ENCODE data around the gene REELD1. TPM values are rescaled to one million over a fixed set of nuclear protein-coding genes. Genes with fewer than 3 reads are reported as not detected.

REELD1 gene
- total and polyA plus RNA-seq, 2 experiments from 2014 or later: not detected

DNA sequence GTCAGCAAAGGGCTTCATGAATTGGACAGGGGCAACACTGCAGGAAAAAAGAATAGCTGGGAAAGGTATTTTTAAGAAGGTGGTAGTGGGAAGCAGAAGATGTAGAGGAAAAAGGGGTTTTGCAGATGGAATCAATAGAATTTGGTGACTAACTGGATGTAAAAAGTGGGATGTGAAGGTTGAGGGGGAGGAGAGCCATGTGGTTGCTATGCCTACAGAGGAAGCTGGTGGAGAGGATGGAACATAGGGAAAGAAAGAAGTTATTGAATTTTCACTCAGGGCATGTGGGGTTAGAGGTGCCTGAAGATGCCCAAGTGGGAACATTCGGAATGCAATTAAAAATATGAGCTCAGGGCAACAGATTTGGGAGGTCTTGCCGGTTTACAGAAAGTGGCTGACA lies 33.0 kb downstream of the REELD1 start:
- H3K27ac ChIP-seq: no peak overlapping the region
- no peak overlapping the region for H2AFZ ChIP-seq
- no peaks in the 10 kb centered on the region for H3K79me2 ChIP-seq (ENCODE audit: insufficient read depth)
- H3K4me2 ChIP-seq (ENCODE audit: unreplicated experiment): no peak overlapping the region
- H3K9ac ChIP-seq: no peak overlapping the region
- no peaks in the 10 kb centered on the region for H3K9me2 ChIP-seq (ENCODE audit: insufficient read depth)
- no peaks in the 10 kb centered on the region for H3K9me3 ChIP-seq (ENCODE audit: low read depth)
- WGBS, 2 experiments (ENCODE audit: low coverage in 1 of 2, low lambda C conversion rate in 2 of 2, missing lambda C conversion rate in 2 of 2): 50 to 58% methylated on average over 2 of the region's 2 CpGs
- in situ Hi-C loops (cut with MboI): no loop called here
- H3F3A ChIP-seq (ENCODE audit: insufficient read depth): peaks cover 18% of the 10 kb centered on the region; the same call in 1 of the 2 replicates
- peak; percentile 20 for DNase-seq
- peaks cover 24% of the 10 kb centered on the region for H3K4me1 ChIP-seq (ENCODE audit: insufficient read depth)
- TF ChIP-seq EZH2 (IDR thresholded peaks at IDR 0.05; ENCODE audit: insufficient read depth, poor library complexity, severe bottlenecking) (no peak), EZH2phosphoT487 (IDR thresholded peaks at IDR 0.05; ENCODE audit: insufficient read depth, low read depth) (no peak)
- H3K36me3 ChIP-seq (ENCODE audit: low read depth): no peaks in the 10 kb centered on the region
- no peaks in the 10 kb centered on the region for H3K27me3 ChIP-seq (replicated peaks; ENCODE audit: insufficient read depth)
- H4K20me1 ChIP-seq (ENCODE audit: insufficient read depth): no peaks in the 10 kb centered on the region
- no peak overlapping the region for H3K4me3 ChIP-seq

DNA sequence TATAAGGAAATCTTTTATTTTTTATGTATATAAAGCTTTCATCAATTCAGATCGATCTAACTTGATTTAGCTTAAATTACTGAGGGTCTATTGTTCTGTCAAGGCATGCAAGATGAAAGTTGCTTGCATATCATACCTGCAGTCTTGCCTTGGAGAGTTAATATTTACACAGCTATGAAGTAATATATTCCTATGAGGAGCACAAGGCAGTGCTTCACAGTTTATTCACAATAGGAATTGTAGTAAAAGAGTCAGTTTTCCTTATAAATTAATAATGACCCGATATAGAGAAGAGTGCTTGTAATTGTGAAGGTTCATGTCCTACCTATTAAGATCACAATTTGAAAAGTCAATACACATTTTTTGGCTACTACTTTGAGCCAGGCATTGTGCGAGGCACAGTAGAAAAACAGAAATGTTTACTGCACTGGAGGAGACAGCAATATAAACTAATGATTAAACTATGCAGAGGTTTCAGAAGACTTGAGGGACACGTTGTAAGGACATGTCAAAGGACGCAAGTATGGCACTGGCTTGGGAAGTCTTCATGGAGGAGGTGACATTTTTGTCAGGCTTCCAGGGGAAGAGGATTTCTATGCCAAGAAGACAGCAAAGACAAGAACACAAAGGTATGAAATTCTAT lies 38.8 kb downstream of the REELD1 start:
- Histone ChIP-seq H3K4me1 (ENCODE audit: insufficient read depth) (peaks cover 22% of the 10 kb centered on the region), H4K20me1 (ENCODE audit: insufficient read depth) (no peaks in the 10 kb centered on the region), H3K9me2 (ENCODE audit: insufficient read depth) (no peaks in the 10 kb centered on the region), H3K4me3 (no peak overlapping the region), H3K27me3 (replicated peaks; ENCODE audit: insufficient read depth) (no peaks in the 10 kb centered on the region), H3K27ac (no peak overlapping the region), H3K36me3 (ENCODE audit: low read depth) (no peaks in the 10 kb centered on the region), H3K4me2 (ENCODE audit: unreplicated experiment) (no peak overlapping the region), H3K9me3 (ENCODE audit: low read depth) (no peaks in the 10 kb centered on the region), H3K79me2 (ENCODE audit: insufficient read depth) (no peaks in the 10 kb centered on the region), H2AFZ (no peak overlapping the region), H3F3A (ENCODE audit: insufficient read depth) (peaks cover 30% of the 10 kb centered on the region), H3K9ac (no peak overlapping the region)
- TF ChIP-seq EZH2phosphoT487 (IDR thresholded peaks at IDR 0.05; ENCODE audit: insufficient read depth, low read depth): no peak
- TF ChIP-seq EZH2 (IDR thresholded peaks at IDR 0.05; ENCODE audit: insufficient read depth, poor library complexity, severe bottlenecking): no peak
- WGBS, 2 experiments (ENCODE audit: low coverage in 1 of 2, low lambda C conversion rate in 2 of 2, missing lambda C conversion rate in 2 of 2): 90 to 93% methylated on average over 5 of the region's 5 CpGs
- DNase-seq: no peak
- in situ Hi-C loops (cut with MboI): no loop called here

DNA sequence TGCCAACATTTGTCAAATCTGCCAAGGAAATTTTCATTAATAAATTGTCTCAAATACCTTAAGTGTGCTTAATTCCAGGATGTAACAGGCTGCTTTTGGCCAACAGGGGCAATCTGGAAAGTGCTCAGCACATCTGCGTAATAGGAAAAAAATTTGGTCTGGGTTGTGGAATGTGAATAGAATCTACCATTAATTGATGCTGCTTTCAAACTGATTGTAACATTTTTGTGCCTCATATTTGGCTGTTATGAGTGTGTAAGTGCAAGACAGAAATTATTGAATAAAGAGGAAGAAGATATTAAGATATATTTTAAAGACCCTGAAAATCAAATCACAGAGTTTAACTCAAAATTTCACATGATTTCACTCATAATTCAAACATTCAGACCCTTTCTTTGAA lies 41.1 kb downstream of the REELD1 start:
- peak; percentile 72 for DNase-seq
- Histone ChIP-seq H3K27me3 (replicated peaks; ENCODE audit: insufficient read depth) (no peaks in the 10 kb centered on the region), H3K4me3 (no peak overlapping the region), H3K9ac (no peak overlapping the region), H3F3A (ENCODE audit: insufficient read depth) (peaks cover 30% of the 10 kb centered on the region), H3K36me3 (ENCODE audit: low read depth) (no peaks in the 10 kb centered on the region), H3K9me2 (ENCODE audit: insufficient read depth) (no peaks in the 10 kb centered on the region), H3K79me2 (ENCODE audit: insufficient read depth) (no peaks in the 10 kb centered on the region), H3K4me2 (ENCODE audit: unreplicated experiment) (peak overlapping the region; percentile 36), H3K27ac (peak overlapping the region; percentile 41), H3K9me3 (ENCODE audit: low read depth) (no peaks in the 10 kb centered on the region), H4K20me1 (ENCODE audit: insufficient read depth) (no peaks in the 10 kb centered on the region), H3K4me1 (ENCODE audit: insufficient read depth) (peaks cover 22% of the 10 kb centered on the region), H2AFZ (no peak overlapping the region)
- TF ChIP-seq EZH2 (IDR thresholded peaks at IDR 0.05; ENCODE audit: insufficient read depth, poor library complexity, severe bottlenecking) (no peak), EZH2phosphoT487 (IDR thresholded peaks at IDR 0.05; ENCODE audit: insufficient read depth, low read depth) (no peak)
- in situ Hi-C loops (cut with MboI): no loop called here
- WGBS, 2 experiments (ENCODE audit: low coverage in 1 of 2, low lambda C conversion rate in 2 of 2, missing lambda C conversion rate in 2 of 2): 17 to 19% methylated on average over 1 of the region's 1 CpG

DNA sequence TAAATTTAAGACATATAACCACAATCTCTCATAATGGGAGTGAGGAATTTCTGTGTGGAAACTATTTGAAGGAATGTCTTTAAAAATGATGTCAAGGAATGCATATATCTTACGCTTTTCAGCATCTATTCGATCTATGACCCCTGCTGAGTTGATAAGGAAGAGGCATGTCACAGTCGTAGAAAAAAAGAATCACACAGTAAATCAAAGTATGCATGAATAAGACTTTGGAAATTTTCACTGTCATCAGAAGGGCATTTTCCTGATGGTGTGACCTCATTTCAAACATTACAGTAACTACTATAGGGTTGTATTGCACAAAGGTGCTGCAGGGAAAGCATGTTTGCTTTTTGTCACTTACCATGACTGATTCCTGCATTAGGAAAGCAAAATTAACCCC lies 41.5 kb downstream of the REELD1 start:
- DNase-seq: peak; percentile 80
- Histone ChIP-seq H3K27ac (peak overlapping the region; percentile 41), H3K4me1 (ENCODE audit: insufficient read depth) (peaks cover 22% of the 10 kb centered on the region), H4K20me1 (ENCODE audit: insufficient read depth) (no peaks in the 10 kb centered on the region), H3K4me2 (ENCODE audit: unreplicated experiment) (peak overlapping the region; percentile 36), H3F3A (ENCODE audit: insufficient read depth) (peaks cover 30% of the 10 kb centered on the region), H3K9me2 (ENCODE audit: insufficient read depth) (no peaks in the 10 kb centered on the region), H3K9me3 (ENCODE audit: low read depth) (no peaks in the 10 kb centered on the region), H2AFZ (no peak overlapping the region), H3K36me3 (ENCODE audit: low read depth) (no peaks in the 10 kb centered on the region), H3K9ac (no peak overlapping the region), H3K4me3 (no peak overlapping the region), H3K79me2 (ENCODE audit: insufficient read depth) (no peaks in the 10 kb centered on the region), H3K27me3 (replicated peaks; ENCODE audit: insufficient read depth) (no peaks in the 10 kb centered on the region)
- in situ Hi-C loops (cut with MboI): no loop called here
- no peak for TF ChIP-seq EZH2 (IDR thresholded peaks at IDR 0.05; ENCODE audit: insufficient read depth, poor library complexity, severe bottlenecking)
- peak; percentile 82; the same call in 1 of the 2 replicates for TF ChIP-seq EZH2phosphoT487 (IDR thresholded peaks at IDR 0.05; ENCODE audit: insufficient read depth, low read depth)
- 6% methylated on average over 3 of the region's 3 CpGs for WGBS, 2 experiments (ENCODE audit: low coverage in 1 of 2, low lambda C conversion rate in 2 of 2, missing lambda C conversion rate in 2 of 2)

All from GM23248 (cell line).